Measurements from ENCODE around the gene SUSD3.

SUSD3 gene

GRCh38 chr9:93028448-93029006 is 30.0 kb upstream of the SUSD3 start:
- Histone ChIP-seq H3K27me3 (ENCODE audit: control insufficient read depth, insufficient read depth, low read length, poor library complexity, severe bottlenecking) (no peaks in the 10 kb centered on the region), H3K36me3 (ENCODE audit: control insufficient read depth, insufficient read depth, low read length) (no peaks in the 10 kb centered on the region), H3K9me3 (ENCODE audit: control insufficient read depth, low read length) (no peaks in the 10 kb centered on the region), H3K27ac (ENCODE audit: insufficient read depth, low read depth, low read length, poor library complexity, severe bottlenecking) (no peak overlapping the region), H3K4me1 (ENCODE audit: control insufficient read depth, insufficient read depth, low read length) (no peaks in the 10 kb centered on the region), H3K4me3 (ENCODE audit: insufficient read depth, low read depth, low read length) (no peak overlapping the region)
- WGBS, 2 experiments: 82 to 84% methylated on average over 6 of the region's 6 CpGs

GRCh38 chr9:93030642-93031628 is 27.6 kb upstream of the SUSD3 start:
- Histone ChIP-seq H3K27me3 (ENCODE audit: control insufficient read depth, insufficient read depth, low read length, poor library complexity, severe bottlenecking) (no peaks in the 10 kb centered on the region), H3K36me3 (ENCODE audit: control insufficient read depth, insufficient read depth, low read length) (no peaks in the 10 kb centered on the region), H3K4me3 (ENCODE audit: insufficient read depth, low read depth, low read length) (no peak overlapping the region), H3K9me3 (ENCODE audit: control insufficient read depth, low read length) (no peaks in the 10 kb centered on the region), H3K27ac (ENCODE audit: insufficient read depth, low read depth, low read length, poor library complexity, severe bottlenecking) (no peak overlapping the region), H3K4me1 (ENCODE audit: control insufficient read depth, insufficient read depth, low read length) (no peaks in the 10 kb centered on the region)
- WGBS, 2 experiments: 91 to 93% methylated on average over 9 of the region's 9 CpGs

GRCh38 chr9:93031629-93032430 is 26.7 kb upstream of the SUSD3 start:
- H3K27me3 ChIP-seq (ENCODE audit: control insufficient read depth, insufficient read depth, low read length, poor library complexity, severe bottlenecking): no peaks in the 10 kb centered on the region
- no peak overlapping the region for H3K4me3 ChIP-seq (ENCODE audit: insufficient read depth, low read depth, low read length)
- WGBS, 2 experiments: 86 to 90% methylated on average over 10 of the region's 10 CpGs
- H3K27ac ChIP-seq (ENCODE audit: insufficient read depth, low read depth, low read length, poor library complexity, severe bottlenecking): no peak overlapping the region
- peaks cover under 1% of the 10 kb centered on the region for H3K4me1 ChIP-seq (ENCODE audit: control insufficient read depth, insufficient read depth, low read length)
- H3K9me3 ChIP-seq (ENCODE audit: control insufficient read depth, low read length): no peaks in the 10 kb centered on the region
- H3K36me3 ChIP-seq (ENCODE audit: control insufficient read depth, insufficient read depth, low read length): no peaks in the 10 kb centered on the region

GRCh38 chr9:93032545-93032944 is 26.0 kb upstream of the SUSD3 start:
- Histone ChIP-seq H3K4me1 (ENCODE audit: control insufficient read depth, insufficient read depth, low read length) (peaks cover 8% of the 10 kb centered on the region), H3K36me3 (ENCODE audit: control insufficient read depth, insufficient read depth, low read length) (no peaks in the 10 kb centered on the region), H3K4me3 (ENCODE audit: insufficient read depth, low read depth, low read length) (no peak overlapping the region), H3K27ac (ENCODE audit: insufficient read depth, low read depth, low read length, poor library complexity, severe bottlenecking) (no peak overlapping the region), H3K9me3 (ENCODE audit: control insufficient read depth, low read length) (no peaks in the 10 kb centered on the region), H3K27me3 (ENCODE audit: control insufficient read depth, insufficient read depth, low read length, poor library complexity, severe bottlenecking) (no peaks in the 10 kb centered on the region)
- 87 to 88% methylated on average over 12 of the region's 12 CpGs for WGBS, 2 experiments

DNA sequence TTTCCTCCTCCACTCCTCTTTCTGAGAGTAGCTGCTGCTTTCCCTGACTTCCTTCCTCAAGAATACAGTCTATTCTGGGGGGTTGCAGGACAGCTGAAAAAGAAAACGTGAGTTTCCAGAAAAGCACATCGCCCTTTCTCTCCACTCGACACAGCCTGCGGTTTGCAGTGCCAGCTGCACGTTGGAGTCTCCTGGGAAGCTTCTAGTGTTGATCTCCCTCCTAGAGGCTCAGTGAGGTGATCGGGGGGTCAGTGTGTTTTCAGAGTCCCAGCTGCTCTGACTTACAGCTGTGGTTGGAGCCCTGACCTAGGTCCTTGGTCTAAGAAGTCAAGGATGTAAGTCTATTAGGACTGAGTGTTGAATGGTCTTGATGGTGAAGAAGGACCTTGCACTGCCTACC is 25.0 kb upstream of the SUSD3 start:
- WGBS, 2 experiments: 78 to 82% methylated on average over 6 of the region's 6 CpGs
- H3K36me3 ChIP-seq (ENCODE audit: control insufficient read depth, insufficient read depth, low read length): no peaks in the 10 kb centered on the region
- no peaks in the 10 kb centered on the region for H3K9me3 ChIP-seq (ENCODE audit: control insufficient read depth, low read length)
- H3K27me3 ChIP-seq (ENCODE audit: control insufficient read depth, insufficient read depth, low read length, poor library complexity, severe bottlenecking): no peaks in the 10 kb centered on the region
- H3K27ac ChIP-seq (ENCODE audit: insufficient read depth, low read depth, low read length, poor library complexity, severe bottlenecking): no peak overlapping the region
- no peak overlapping the region for H3K4me3 ChIP-seq (ENCODE audit: insufficient read depth, low read depth, low read length)
- peaks cover 13% of the 10 kb centered on the region for H3K4me1 ChIP-seq (ENCODE audit: control insufficient read depth, insufficient read depth, low read length)

GRCh38 chr9:93035106-93035660 is 23.3 kb upstream of the SUSD3 start:
- Histone ChIP-seq H3K9me3 (ENCODE audit: control insufficient read depth, low read length) (no peaks in the 10 kb centered on the region), H3K27me3 (ENCODE audit: control insufficient read depth, insufficient read depth, low read length, poor library complexity, severe bottlenecking) (no peaks in the 10 kb centered on the region), H3K4me3 (ENCODE audit: insufficient read depth, low read depth, low read length) (no peak overlapping the region), H3K27ac (ENCODE audit: insufficient read depth, low read depth, low read length, poor library complexity, severe bottlenecking) (no peak overlapping the region), H3K4me1 (ENCODE audit: control insufficient read depth, insufficient read depth, low read length) (peaks cover 13% of the 10 kb centered on the region), H3K36me3 (ENCODE audit: control insufficient read depth, insufficient read depth, low read length) (no peaks in the 10 kb centered on the region)
- 89 to 90% methylated on average over 19 of the region's 19 CpGs for WGBS, 2 experiments

DNA sequence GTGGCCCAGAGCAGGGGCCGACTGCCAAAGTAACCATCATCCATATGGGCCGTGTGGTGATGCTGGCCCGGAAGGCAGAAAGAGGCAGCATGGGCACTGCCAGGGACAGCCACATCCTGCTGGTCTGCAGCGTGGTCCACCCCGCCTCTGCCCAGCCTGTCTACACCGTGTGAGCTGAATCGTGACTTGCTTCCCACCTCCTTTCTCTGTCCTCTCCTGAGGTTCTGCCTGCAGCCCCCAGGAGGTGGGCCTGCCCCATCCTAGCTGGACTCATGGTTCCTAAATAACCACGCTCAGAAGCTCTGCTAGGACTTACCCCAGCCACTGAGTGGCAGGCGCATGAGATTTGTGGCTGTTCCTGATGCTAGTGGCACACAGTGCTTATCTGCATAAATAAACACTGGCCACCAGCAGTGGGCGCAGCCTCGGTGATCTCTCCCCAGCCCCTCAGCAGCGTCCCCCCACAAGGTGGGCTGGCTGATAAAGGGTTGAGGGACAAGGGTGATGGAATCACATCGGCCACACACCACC is 22.6 kb upstream of the SUSD3 start:
- no peak overlapping the region for H3K4me3 ChIP-seq (ENCODE audit: insufficient read depth, low read depth, low read length)
- no peaks in the 10 kb centered on the region for H3K27me3 ChIP-seq (ENCODE audit: control insufficient read depth, insufficient read depth, low read length, poor library complexity, severe bottlenecking)
- H3K36me3 ChIP-seq (ENCODE audit: control insufficient read depth, insufficient read depth, low read length): no peaks in the 10 kb centered on the region
- no peak overlapping the region for H3K27ac ChIP-seq (ENCODE audit: insufficient read depth, low read depth, low read length, poor library complexity, severe bottlenecking)
- WGBS, 2 experiments: 89 to 92% methylated on average over 13 of the region's 13 CpGs
- H3K4me1 ChIP-seq (ENCODE audit: control insufficient read depth, insufficient read depth, low read length): peaks cover 13% of the 10 kb centered on the region
- no peaks in the 10 kb centered on the region for H3K9me3 ChIP-seq (ENCODE audit: control insufficient read depth, low read length)

DNA sequence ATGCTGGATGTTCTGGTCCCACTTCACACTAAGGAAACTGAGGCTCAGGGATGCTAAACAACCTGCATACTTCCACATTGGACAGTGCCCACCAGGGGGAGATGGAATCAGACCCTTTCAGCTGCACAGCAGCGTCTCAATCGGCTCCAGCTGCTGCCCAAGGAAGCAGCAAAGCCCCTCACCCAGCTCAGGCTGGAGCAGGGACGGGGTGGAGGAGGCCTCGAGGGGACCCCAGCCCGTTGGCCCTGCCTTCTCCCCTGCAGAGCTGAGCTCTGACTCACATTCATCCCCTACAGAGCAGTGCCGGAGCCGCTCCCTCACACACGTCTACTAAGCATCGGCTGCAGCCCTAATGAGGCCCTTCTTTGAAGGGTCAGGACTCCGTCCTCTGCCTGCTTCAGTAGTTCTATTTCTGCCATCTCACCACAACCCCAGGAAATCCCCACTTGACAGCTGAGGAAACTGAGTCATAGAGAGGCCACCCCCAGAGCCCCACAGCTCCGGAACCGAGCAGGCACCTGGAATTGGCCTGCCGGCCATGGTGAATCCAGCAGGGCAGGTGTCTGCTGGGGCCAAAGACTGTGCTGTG is 21.5 kb upstream of the SUSD3 start:
- no peaks in the 10 kb centered on the region for H3K9me3 ChIP-seq (ENCODE audit: control insufficient read depth, low read length)
- H3K4me3 ChIP-seq (ENCODE audit: insufficient read depth, low read depth, low read length): no peak overlapping the region
- H3K27ac ChIP-seq (ENCODE audit: insufficient read depth, low read depth, low read length, poor library complexity, severe bottlenecking): no peak overlapping the region
- H3K27me3 ChIP-seq (ENCODE audit: control insufficient read depth, insufficient read depth, low read length, poor library complexity, severe bottlenecking): no peaks in the 10 kb centered on the region
- WGBS, 2 experiments: 83 to 84% methylated on average over 13 of the region's 13 CpGs
- H3K36me3 ChIP-seq (ENCODE audit: control insufficient read depth, insufficient read depth, low read length): no peaks in the 10 kb centered on the region
- H3K4me1 ChIP-seq (ENCODE audit: control insufficient read depth, insufficient read depth, low read length): peaks cover 13% of the 10 kb centered on the region

DNA sequence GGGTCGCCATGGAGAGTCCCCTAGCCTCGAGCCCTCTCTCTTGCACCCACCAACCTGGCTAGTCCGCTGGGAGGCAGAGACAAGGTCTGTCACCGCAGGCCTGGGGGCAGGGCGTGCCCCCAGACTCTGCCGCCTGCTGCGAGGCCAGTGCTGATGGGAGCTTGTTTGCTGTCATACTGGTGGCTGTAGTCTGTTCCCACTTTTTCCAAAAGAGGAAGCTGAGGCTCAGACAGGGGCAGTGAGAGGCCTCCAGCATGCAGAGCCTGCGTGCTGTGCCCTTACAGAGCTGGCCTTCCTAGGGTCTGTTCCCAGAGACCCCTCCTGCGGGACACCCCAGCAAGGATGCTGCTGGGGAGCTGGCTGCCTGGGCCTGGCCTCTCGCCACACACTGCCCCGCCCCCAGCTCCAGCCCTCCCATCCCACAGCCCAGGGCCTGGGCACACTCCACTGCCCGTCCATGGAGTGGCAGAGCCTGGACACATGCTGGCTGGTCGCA is 21.0 kb upstream of the SUSD3 start:
- Histone ChIP-seq H3K4me1 (ENCODE audit: control insufficient read depth, insufficient read depth, low read length) (peaks cover 13% of the 10 kb centered on the region), H3K9me3 (ENCODE audit: control insufficient read depth, low read length) (no peaks in the 10 kb centered on the region), H3K4me3 (ENCODE audit: insufficient read depth, low read depth, low read length) (no peak overlapping the region), H3K27ac (ENCODE audit: insufficient read depth, low read depth, low read length, poor library complexity, severe bottlenecking) (no peak overlapping the region), H3K36me3 (ENCODE audit: control insufficient read depth, insufficient read depth, low read length) (no peaks in the 10 kb centered on the region), H3K27me3 (ENCODE audit: control insufficient read depth, insufficient read depth, low read length, poor library complexity, severe bottlenecking) (no peaks in the 10 kb centered on the region)
- WGBS, 2 experiments: 86% methylated on average over 12 to 13 of the region's 13 CpGs

All from ectodermal cell (in vitro differentiated cells).